Effector CD8-positive, alpha-beta T cell (primary cell): ENCODE data around the gene MFNG.
"Not testable (repeated sequence)": the region's sequence is repeated elsewhere in the genome, so short reads cannot be mapped to it uniquely, and the experiment has no call there.

ENCODE experiments used
- DNase-seq: peaks from one replicate; lab custom pipeline; 2025; lab: John Stamatoyannopoulos, UW
- total RNA-seq, 4 experiments: gene quantifications; one replicate each; lab custom pipeline; 2026; lab: John Stamatoyannopoulos, UW

Gene MFNG, protein sequence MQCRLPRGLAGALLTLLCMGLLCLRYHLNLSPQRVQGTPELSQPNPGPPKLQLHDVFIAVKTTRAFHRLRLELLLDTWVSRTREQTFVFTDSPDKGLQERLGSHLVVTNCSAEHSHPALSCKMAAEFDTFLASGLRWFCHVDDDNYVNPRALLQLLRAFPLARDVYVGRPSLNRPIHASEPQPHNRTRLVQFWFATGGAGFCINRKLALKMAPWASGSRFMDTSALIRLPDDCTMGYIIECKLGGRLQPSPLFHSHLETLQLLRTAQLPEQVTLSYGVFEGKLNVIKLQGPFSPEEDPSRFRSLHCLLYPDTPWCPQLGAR
- 160 to 217 (median 185) reads per million in 4 experiments for total RNA-seq

DNA sequence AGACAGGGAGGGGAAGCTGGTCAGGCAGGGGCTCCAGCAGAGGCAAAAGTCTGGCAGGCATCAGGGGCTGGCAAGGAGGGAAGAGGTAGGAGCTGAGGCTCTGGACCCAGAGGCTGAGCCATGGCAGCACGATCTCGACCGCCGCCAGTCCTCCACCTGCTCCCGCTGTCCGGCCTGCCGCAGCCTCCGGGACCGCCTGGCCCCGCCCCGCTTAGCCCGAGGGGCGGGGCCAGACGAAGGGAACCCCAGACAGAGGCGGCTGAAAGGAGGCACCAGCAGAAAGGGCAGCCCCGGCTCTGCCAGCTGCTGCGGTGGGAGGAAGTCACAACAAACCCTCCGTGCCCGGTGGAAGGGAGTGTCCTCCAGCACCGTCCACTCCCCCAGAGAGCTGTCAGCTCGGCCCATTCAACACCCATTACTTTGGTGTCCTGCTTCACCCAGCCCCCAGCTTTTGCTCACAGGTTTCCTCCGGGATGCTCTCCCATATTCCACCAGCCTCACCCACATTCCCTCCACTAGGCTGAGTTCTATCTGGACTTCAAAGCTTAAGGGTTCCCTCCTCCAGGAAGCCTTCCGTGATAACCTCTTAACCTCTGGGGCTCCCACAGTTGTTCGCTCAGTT, at the start of gene MFNG:
Gene MFNG, minus strand, starts transcription at position 161 of the 622 bp plus-strand sequence. CDS start 207 bp downstream, outside the sequence.
- DNase-seq, result peak; percentile 56

DNA sequence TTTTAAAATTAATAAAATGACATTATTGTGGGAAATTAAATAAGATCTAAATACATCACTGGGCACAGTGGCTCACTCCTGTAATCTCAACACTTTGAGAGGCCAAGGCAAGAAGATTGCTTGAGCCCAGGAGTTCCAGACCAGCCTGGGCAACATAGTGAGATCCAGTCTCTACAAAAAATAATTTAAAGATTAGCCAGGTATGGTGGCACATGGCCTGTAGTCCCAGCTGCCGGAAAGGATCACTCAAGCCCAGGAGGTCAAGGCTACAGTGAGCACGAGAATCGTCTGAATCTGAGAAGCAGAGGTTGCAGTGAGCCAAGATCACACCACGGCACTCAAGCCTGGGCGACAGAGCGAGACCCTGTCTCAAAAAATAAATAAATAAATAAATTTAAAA, 49.0 kb upstream of the MFNG start:
- no peak for DNase-seq

DNA sequence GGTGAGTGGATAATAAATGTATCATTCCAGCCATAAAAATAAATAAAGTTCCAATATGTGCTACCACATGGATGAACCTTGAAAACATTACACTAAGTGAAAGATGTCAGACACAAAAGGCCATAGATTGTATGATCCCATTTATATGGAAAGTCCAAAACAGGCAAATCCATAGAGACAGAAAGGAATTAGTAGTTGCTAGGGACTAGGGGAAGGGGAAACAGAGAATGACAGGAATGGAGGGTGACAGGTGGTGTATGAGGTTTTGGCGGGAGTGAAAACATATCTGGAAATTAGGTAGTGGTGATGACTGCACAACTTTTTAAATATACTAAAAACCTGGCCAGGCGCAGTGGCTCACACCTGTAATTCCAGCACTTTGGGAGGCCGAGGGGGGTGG, 48.3 kb upstream of the MFNG start:
- no peak for DNase-seq

DNA sequence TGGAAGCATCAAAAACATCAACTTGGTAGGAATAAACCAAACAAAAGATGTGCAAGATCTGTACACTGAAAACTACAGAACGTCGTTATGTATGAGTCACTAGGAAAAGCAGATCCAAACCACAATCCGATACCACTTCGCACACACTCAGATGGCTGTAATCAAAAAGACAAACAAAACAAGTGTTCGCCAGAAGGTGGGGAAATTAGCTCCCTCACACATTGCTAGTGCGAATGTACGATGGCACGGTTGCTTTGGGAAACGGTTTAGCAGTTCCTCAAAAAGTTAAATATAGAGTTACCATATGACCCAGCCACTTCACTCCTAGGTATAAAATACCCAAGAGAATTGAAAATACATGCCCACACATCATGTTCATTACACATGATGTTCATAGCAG, 47.8 kb upstream of the MFNG start:
- DNase-seq, result no peak

DNA sequence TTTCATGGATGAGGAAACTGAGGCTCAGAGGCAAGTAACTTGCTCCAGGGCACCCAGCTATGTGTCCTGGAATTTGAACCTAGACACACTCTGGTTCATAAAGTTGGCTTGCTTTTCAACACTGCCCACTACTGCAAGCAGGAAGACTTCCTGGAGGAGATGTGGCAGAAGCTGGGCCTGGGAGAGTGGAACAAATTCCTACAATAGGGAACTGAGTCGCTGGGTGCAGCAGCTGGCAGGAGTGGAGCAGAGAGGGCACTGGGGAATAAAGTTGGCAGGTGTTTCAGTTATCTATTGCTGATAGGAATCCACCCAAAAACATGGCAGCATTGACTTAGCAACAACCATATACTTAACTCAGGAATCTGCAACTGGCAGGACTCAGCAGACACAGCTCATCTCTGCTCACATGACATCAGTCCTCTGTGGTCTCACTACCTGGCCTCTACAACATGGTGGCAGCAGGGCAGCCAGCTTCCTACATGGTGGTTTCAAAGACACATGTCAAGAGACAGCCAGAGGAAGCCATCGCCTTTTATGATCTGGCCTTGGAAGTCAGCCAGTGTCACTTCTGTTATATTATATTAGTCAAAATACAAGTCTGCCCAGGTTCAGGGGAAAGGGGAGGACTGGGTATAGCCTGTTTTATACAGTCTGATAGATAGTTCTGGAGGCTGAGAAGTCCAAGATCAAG, 43.6 kb upstream of the MFNG start:
- no peak for DNase-seq

DNA sequence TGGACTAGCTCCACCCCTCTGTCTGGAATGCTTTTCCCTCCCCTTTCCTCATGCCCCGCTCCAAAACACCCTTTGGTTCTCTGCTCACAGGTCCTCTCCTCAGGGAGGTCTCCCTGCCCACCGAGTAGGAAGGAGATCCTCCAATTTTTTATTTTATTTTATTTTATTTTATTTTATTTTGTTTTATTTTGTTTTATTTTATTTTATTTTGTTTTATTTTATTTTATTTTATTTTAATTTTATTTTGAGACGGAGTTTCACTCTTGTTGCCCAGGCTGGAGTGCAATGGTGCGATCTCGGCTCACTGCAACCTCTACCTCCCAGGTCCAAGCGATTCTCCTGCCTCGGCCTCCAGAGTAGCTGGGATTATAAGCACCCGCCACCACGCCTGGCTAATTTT, 41.8 kb upstream of the MFNG start:
- DNase-seq, result not testable (repeated sequence)

DNA sequence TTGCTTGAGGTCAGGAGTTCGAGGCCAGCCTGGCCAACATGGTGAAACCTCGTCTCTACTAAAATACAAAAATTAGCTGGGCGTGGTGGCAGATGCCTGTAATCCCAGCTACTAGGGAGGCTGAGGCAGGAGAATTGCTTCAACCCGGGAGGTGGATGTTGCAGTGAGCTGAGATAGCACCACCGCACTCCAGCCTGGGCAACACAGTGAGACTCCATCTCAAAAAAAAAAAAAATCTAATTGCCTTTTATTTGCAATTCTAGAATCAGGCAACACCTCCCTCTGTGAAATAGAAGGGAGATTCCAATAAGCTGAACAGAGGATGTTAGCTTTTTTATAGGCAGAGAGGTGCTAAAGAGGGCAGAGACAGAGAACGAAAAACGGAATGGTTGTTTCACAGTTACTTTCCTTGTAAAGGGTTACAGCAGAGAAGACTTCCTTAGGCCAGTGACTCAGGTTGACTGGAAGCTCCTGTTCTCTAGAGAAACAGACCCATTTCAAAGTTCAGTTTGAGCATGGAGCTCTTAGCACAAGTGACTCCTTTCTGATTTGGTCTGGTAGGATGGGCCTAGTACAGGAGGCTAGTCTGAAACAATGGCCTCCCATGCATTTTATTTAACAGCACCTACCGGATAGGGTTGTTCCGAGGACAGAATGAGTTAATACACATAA, 41.0 kb upstream of the MFNG start:
- not testable (repeated sequence) for DNase-seq

DNA sequence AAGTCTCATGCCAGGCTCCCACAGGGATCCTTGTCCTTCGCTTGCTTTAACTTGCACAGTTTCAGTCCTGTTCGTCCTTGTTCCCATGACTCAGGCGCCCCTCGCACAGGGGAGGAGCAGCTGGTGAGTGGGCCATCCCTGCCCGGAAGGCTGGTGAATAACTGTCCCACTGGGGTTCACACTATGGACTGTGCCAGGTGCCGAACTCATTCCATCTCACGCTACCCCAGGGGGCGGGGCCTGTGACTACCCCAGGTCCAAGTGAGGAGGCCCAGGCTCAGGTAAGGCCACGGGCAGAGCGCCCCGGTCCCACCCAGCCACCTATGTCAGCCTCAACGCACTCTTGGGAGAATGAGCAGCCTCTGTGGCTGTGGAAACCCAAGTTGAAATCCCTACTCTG, 40.2 kb upstream of the MFNG start:
- no peak for DNase-seq

DNA sequence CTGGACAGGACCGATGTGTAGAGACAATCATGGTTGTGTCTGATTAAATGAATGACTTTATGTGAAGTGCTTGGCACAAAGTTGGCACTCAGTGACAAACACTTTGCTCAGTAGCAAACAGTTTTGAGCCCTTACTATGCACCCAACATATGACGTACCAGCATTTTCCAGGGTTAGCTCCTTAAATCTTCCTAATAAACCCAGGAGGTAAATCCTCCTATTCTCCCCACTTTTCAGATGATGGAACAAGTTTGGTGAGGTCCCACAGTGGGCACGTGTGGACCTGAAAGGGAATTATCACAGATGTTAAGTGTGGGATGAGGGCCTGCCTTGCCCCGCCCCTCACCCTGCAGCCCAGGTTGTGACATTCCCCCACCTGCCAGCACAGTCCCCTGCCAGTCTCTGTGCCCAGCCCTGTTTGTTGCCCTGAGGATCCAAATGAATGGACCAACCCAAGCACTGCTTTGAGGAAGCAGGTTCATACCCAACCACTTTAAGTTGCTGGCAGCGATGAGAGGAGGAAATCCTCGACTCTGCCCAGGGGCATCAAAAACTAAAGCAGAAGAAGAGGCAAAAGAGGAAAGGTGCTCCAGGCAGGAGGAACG, 39.7 kb upstream of the MFNG start:
- DNase-seq, result no peak

DNA sequence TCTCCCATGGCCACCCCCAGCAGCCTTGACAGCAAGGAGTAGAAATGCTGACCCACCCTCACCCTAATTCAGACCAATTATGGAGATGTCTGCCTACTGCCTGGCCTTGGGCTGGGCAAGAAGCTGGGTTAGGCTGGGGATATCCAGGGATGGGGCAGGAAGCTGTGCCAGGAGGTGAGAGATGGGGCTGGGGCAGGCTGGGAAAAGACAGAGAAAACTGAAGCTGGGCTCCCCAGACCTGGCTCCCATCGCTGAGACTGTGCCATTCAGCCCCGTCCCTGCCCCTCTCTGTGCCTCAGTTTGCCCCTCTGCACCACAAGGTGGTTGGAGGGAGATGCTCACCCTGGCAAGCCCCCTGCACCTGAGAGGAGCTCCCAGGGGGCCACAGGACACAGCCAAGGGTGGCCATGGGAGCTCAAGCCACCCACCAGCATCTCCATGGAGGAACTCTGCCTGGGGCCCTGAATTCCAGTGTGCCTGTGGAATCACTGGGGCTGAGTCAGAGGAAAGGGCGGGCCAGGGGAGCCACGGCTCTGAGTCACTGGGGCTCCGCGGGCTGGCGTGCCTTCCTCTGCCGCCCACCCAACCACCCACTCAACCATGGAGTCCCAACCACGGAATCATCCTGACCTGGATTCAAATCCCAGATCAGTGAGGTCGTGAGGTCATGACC, 39.0 kb upstream of the MFNG start:
- no peak for DNase-seq

DNA sequence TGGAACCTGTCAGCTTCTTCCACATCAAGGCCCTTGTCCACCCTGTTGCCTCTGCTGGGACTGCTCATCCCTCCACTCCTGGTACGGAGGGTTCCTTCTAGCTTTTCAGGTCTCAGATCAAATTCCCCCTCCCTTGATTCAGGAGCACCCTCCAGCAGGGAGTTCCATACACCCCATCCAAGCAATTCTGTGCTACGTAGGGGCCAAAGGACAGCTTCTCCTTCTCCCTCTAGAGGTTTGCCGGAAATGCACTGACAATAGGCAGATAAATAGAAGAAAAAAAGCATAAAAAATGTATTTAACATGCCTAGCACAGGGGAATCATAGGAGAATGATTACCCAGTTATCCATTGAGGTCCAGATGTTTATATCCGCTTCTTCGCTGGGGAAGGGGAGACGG, 36.3 kb upstream of the MFNG start:
- DNase-seq, result no peak

DNA sequence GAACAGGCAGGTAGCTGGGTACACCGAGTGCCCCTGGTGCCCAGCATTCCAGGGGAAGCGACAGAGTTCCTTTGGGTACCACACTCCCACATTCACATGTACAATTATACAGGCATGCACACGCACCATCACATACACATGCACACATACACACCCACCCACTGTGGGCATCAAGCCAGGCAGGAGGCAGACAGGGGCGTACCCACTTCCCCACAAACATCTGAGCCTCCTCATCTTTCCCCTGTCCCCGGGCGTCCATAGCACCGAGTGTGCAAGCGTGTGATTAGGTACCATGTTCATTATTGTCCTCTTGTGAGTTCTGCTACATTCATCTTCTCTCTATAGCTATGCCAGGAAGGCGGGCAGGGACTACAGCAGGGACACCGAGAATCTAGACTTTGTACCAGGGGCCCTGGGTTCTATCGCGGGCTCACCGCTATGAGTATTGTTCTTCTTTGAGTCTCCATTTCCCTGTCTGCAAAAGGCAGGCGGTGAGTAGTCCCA, 35.1 kb upstream of the MFNG start:
- DNase-seq, result no peak

DNA sequence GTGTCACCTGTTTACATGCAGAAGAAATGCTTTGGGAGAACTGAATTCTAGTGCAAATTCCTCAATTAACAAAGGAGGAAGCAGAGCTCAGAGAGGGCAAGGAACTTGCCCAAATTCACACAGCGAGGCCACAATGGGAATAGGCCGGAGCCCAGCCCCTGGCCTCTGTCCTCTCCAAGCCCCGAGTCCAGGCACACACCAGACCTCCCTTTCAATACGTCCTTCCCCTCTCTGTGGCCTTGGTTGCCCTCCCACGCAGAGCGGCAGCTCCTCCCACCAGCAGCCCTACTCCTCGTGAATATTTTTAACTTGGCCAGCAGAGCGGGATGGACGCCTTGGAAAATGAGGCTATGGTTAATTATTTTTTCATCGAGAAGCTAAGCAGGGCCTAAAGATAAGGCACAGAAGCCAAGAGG, 34.6 kb upstream of the MFNG start:
- DNase-seq, result no peak

DNA sequence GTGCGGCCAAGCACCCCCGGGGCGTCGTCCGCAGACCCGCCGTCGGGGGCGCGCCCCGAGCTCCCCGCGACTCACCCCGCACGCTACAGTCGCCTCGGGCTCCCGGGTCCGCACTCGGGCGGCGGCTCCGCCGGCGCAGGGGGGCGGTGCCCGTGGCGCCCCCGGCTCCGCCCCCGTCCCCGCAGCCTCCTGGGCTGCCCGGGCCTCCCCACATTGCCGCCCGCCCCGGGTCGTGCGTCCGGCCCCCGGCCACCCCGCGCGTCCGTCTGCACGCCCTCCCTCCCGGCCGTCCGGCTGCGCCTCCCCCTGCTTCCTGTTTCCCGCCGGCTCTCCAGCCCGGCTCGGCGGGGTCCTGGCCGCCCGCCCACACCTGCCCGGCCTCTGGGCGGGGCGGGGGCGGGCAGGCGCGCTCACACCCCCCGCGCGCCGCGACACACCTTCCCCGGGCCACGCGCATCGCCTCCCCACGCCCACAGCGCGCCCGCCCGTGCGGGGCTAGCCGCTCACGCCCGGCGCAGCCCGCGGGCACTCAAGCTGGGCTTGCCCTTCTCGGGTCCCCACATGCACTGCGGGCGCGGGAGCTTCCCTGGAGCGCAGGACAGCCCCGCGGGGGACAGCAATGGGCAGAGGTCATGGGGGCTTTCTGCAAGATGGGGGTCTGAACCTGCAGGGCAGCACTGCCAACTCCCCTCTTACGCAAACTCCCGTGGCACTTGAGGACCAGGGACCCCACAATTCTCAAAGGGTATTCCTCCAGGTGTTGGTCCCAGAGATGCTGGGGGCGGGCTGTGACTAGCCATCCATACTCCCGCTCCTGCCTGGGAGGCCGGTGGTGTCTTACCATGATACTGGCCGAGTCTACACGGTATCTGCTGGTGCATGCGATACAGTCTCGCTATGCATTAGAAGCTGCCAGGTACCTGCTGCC, 33.3 kb upstream of the MFNG start, which contains the start of gene CARD10:
Gene CARD10, minus strand, starts transcription at position 148 of the 928 bp plus-strand sequence. CDS start 215 bp downstream, outside the sequence.
- peak; percentile 3 for DNase-seq

DNA sequence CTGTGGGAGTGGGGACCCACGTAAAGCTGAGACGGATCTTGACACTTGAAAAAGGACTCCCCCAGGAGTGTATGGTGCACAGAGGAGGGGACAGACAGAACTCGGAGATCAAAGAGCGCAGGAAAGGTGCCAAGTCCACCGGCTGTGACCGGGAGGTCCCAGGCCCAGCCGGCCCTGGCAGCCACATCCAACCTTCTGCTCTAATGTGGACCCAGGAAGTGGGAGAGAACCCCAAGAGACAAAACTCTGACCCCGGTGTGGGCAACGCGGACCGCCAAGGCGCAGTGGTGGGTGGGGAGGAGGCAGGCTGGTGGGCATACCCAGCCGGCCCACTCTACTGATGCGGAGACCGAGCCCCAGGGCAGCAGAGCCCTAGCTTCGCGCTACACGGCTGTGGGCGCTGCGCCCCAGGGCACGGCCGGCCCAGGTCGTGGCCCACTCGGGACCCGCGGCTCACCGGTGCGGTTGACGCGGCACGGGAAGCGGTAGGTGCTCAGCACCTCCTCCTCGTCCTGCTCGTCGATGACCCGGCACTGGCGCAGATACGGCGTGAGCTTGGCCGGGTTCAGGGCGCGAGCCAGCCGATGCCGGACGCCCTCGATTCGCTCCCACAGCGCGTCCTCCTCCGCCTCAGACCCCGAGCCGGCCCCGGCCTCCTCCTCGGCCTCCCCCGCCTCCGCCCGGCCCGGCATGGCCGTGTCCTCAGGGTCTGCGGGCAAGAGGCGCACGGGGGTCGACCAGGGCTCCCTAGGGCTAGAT, 32.5 kb upstream of the MFNG start:
- no peak for DNase-seq

DNA sequence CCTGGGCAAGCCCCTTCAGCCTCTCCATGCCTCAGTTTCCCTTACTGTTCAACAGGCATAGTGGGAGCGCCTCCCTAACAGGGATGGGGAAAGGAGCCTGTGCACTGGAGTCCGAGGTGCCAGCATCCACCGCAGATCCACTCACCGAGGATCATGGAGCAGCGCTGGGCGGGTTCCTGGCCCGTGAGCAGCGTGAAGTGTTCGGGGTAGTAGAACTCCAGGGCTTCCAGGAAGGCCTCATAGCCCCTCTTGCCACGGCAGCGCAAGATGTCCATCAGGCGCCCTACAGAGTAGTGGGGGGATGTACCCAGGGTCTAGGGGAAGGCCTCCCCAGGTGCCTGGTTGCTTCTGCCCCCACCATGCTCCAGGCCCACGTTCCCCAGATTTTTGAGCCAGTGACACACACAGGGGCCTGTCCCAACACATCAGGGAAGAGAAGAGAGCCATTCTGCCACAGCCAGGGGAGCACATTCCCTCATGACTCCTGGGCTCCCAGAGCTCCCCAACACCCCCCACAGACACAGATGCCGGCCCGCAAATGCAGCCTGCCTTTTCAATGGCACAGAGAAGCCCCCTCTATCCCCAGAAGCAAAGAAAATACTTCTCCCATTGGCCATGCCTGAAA, 31.8 kb upstream of the MFNG start:
- DNase-seq, result no peak

DNA sequence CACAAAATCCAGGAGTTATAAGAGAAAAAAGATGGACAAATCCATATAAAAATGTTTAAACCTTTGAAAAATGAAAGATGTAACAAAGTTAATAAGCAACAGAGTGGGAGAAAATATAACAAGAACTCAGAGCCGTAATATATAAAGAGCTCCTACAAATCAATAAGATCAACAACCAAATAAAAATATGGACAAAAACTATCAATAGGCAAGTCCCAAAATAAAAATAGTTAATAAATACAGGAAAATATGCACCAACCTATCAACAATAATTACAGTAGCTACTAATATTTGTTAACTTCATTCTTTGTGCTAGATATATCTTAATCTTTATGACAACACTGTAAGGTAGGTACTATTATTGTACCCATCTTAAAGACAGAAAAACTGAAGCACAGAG, 30.3 kb upstream of the MFNG start:
- DNase-seq, result no peak

DNA sequence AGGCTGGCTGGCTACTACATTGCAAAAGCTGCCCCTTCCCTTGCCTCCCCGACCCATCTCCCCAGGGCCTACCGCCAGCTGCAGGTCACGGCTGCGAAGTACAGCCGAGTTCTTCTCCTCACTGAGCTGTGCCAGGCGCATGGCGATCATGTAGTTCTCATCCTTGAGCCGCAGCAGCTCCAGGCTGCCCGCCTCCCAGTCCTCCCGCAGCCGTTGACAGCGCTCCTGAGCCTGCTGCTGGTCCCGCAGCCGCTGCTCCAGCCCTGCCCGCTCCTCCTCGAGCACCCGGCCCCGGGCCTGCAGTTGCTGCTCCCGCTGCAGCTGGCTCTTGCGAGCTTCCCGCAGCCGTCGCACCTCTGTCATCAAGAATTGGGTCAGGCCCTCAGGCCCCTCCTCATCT, 29.7 kb upstream of the MFNG start:
- DNase-seq, result no peak
